ENCODE measurements around the gene BCAS1.

DNA sequence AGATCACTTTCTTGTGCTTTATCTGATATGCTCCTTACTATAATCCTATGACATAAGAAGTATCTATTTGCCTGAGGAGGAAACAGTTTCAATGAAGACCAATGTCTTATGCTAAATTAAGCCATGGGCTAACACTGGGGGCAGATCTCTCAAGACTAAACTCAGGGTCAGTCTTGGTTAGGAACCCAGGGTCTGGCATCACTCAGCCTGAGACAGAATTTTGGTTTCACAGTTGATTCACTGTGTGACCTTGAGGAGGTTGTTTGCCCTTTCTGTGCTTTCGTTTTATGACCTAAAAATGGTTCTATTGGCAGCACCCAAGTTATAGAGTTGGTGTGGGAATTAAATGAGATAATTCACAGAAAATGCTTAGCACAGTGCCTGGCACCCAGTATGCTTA lies 4.9 kb upstream of the BCAS1 start:
- TF ChIP-seq, protein P1, sequence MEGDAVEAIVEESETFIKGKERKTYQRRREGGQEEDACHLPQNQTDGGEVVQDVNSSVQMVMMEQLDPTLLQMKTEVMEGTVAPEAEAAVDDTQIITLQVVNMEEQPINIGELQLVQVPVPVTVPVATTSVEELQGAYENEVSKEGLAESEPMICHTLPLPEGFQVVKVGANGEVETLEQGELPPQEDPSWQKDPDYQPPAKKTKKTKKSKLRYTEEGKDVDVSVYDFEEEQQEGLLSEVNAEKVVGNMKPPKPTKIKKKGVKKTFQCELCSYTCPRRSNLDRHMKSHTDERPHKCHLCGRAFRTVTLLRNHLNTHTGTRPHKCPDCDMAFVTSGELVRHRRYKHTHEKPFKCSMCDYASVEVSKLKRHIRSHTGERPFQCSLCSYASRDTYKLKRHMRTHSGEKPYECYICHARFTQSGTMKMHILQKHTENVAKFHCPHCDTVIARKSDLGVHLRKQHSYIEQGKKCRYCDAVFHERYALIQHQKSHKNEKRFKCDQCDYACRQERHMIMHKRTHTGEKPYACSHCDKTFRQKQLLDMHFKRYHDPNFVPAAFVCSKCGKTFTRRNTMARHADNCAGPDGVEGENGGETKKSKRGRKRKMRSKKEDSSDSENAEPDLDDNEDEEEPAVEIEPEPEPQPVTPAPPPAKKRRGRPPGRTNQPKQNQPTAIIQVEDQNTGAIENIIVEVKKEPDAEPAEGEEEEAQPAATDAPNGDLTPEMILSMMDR (IDR thresholded peaks at IDR 0.05 in 4 of 5, conservative IDR thresholded peaks at IDR 0.05 in 1 of 5): no peak
- TF ChIP-seq POLR2A (IDR thresholded peaks at IDR 0.05): no peak
